PC-3 (cell line): ENCODE results near the gene BDH1. TPM values are rescaled to one million over a fixed set of nuclear protein-coding genes. Genes with fewer than 3 reads are reported as not detected.

Source experiments
- ATAC-seq: fragments of 200-7000 bp; cut with Tn5 transposase; 2 replicates; pipeline ENCODE4 v1.9.1; 2020; ENCODE audit warnings: mild to moderate bottlenecking, moderate library complexity
- BruUV-seq: library from RNA; stranded (reverse); fragments of 400-500 nt; replicated peaks from 2 replicates; lab custom pipeline; 2021; lab: Mats Ljungman, UMichigan
- CTCF ChIA-PET: fragments of 300-600 bp; sonication (Branson Sonifier 250); formaldehyde crosslinking; loops from one replicate; lab custom pipeline; 2022; ENCODE audit warnings: antibody characterized with exemption; lab: Charles Lee
- POLR2A ChIA-PET: fragments of 300-600 bp; sonication (Branson Sonifier 250); formaldehyde crosslinking; loops from one replicate; lab custom pipeline; 2022; ENCODE audit warnings: antibody characterized with exemption; ENCODE audit not compliant: unreplicated experiment; lab: Charles Lee
- DNase-seq: peaks from one replicate; pipeline ENCODE4 v3.0.0-alpha.2; 2015
- H2AFZ ChIP-seq: fragments of 300-600 bp; sonication (generic); 2 replicates; pipeline ENCODE4 v1.6.0; 2016; ENCODE audit warnings: antibody characterized with exemption, low read length
- H3F3A ChIP-seq: fragments of 300-600 bp; sonication (generic); one replicate; pipeline ENCODE4 v1.6.0; 2017; ENCODE audit warnings: antibody characterized with exemption, low read length, control low read depth, mild to moderate bottlenecking; ENCODE audit not compliant: unreplicated experiment
- H3K27ac ChIP-seq: fragments of 300-600 bp; sonication (generic); 2 replicates; pipeline ENCODE4 v1.5.1; 2016; ENCODE audit warnings: mild to moderate bottlenecking, low read length
- H3K27me3 ChIP-seq: fragments of 300-600 bp; sonication (generic); 2 replicates; pipeline ENCODE4 v1.6.1; 2016; ENCODE audit warnings: low read length, mixed read lengths
- H3K36me3 ChIP-seq: fragments of 300-600 bp; sonication (generic); 2 replicates; pipeline ENCODE4 v1.6.1; 2016; ENCODE audit warnings: low read depth, mixed run types, low read length, mixed read lengths
- H3K4me1 ChIP-seq: fragments of 300-600 bp; sonication (generic); 2 replicates; pipeline ENCODE4 v1.5.1; 2016; ENCODE audit warnings: low read length; ENCODE audit not compliant: insufficient read depth
- H3K4me2 ChIP-seq: fragments of 300-600 bp; sonication (generic); 2 replicates; pipeline ENCODE4 v1.6.0; 2016; ENCODE audit warnings: low read length
- H3K4me3 ChIP-seq: fragments of 300-600 bp; sonication (generic); 2 replicates; pipeline ENCODE4 v1.5.1; 2016; ENCODE audit warnings: mild to moderate bottlenecking, low read length, mixed read lengths
- H3K79me2 ChIP-seq: fragments of 300-600 bp; sonication (generic); 2 replicates; pipeline ENCODE4 v1.6.1; 2017; ENCODE audit warnings: low read length, mixed read lengths
- H3K9ac ChIP-seq: fragments of 300-600 bp; sonication (generic); 2 replicates; pipeline ENCODE4 v1.6.0; 2016; ENCODE audit warnings: mild to moderate bottlenecking, low read length
- H3K9me2 ChIP-seq: fragments of 300-600 bp; sonication (generic); replicated peaks from 2 replicates; pipeline ENCODE4 v1.6.1; 2016; ENCODE audit warnings: mixed run types, low read length, mixed read lengths
- H3K9me3 ChIP-seq: fragments of 300-600 bp; sonication (generic); 2 replicates; pipeline ENCODE4 v1.6.1; 2016; ENCODE audit warnings: low read length, mixed read lengths
- H4K20me1 ChIP-seq: fragments of 300-600 bp; sonication (generic); 2 replicates; pipeline ENCODE4 v1.6.1; 2016; ENCODE audit warnings: low read length, mixed read lengths
- CTCF ChIP-seq: fragments of 300-600 bp; sonication (generic); conservative IDR thresholded peaks from 2 replicates; pipeline ENCODE4 v1.5.1; 2017; ENCODE audit warnings: antibody characterized with exemption, low read depth, mild to moderate bottlenecking, low read length
- EZH2 ChIP-seq: fragments of 300-600 bp; sonication (generic); IDR thresholded peaks from one replicate; pipeline ENCODE4 v1.6.1; 2017; ENCODE audit warnings: antibody characterized with exemption, mild to moderate bottlenecking, low read length; ENCODE audit not compliant: unreplicated experiment
- EZH2phosphoT487 ChIP-seq: fragments of 300-600 bp; sonication (generic); IDR thresholded peaks from 2 replicates; pipeline ENCODE4 v1.6.1; 2018; ENCODE audit warnings: mild to moderate bottlenecking, antibody characterized with exemption, low read length, borderline replicate concordance
- intact Hi-C: fragments of 100-400 bp; cut with micrococcal nuclease; formaldehyde crosslinking; loops from 2 replicates; pipeline ENCODE4 v1.9.0; 2023
- total RNA-seq: library from RNA; depleted of rRNA; stranded (reverse); fragments of >200 nt; gene quantifications from 2 replicates; pipeline ENCODE4 v1.2.3, GENCODE V29; 2014

BDH1 gene
- total RNA-seq, 1 experiment from 2014 or later, result 10.6 TPM

- ChIA-PET POLR2A (no interaction called here), CTCF (no interaction called here)
- no peak overlapping the region for H3K27ac ChIP-seq
- intact Hi-C loops, result no loop called here
- ATAC-seq (no peak), DNase-seq (no peak)
- no peaks in the 10 kb centered on the region for H3K27me3 ChIP-seq
- 0 out of 2 replicates have a peak, but pooled peaks cover 3% of the 10 kb centered on the region for H3K36me3 ChIP-seq
- H3K9me2 ChIP-seq, result no peaks in the 10 kb centered on the region
- no peaks in the 10 kb centered on the region for H4K20me1 ChIP-seq
- H3K4me1 ChIP-seq, result no peaks in the 10 kb centered on the region
- BruUV-seq, result no TSS peak
- no peak overlapping the region for H3K4me3 ChIP-seq
- TF ChIP-seq CTCF, result no peak
- no peaks in the 10 kb centered on the region for H3K79me2 ChIP-seq
- no peaks in the 10 kb centered on the region for H3F3A ChIP-seq
- H2AFZ ChIP-seq, result no peak overlapping the region
- no peak overlapping the region for H3K9ac ChIP-seq
- H3K4me2 ChIP-seq, result no peak overlapping the region
- peaks cover 23% of the 10 kb centered on the region for H3K9me3 ChIP-seq
Observed at GRCh38 chr3:197562398-197563251, 6.9 kb upstream of the BDH1 start.

- POLR2A ChIA-PET, result no interaction called here
- TF ChIP-seq EZH2phosphoT487, result no peak
- no peak for TF ChIP-seq EZH2
- TF ChIP-seq CTCF, result no peak
- Histone ChIP-seq H3K79me2 (no peaks in the 10 kb centered on the region), H4K20me1 (no peaks in the 10 kb centered on the region), H3K9me2 (no peaks in the 10 kb centered on the region), H3K4me3 (no peak overlapping the region), H3K4me1 (no peaks in the 10 kb centered on the region), H3K4me2 (no peak overlapping the region), H3F3A (no peaks in the 10 kb centered on the region), H3K27ac (no peak overlapping the region), H2AFZ (no peak overlapping the region), H3K36me3 (0 out of 2 replicates have a peak, but pooled peaks cover 3% of the 10 kb centered on the region), H3K9me3 (peaks cover 23% of the 10 kb centered on the region), H3K27me3 (no peaks in the 10 kb centered on the region), H3K9ac (no peak overlapping the region)
- CTCF ChIA-PET, result no interaction called here
- ATAC-seq (no peak), DNase-seq (no peak)
- no TSS peak for BruUV-seq
- intact Hi-C loops, result no loop called here
Observed at GRCh38 chr3:197561926-197562325, 6.2 kb upstream of the BDH1 start.

- ATAC-seq (no peak), DNase-seq (no peak)
- Histone ChIP-seq H3F3A (no peaks in the 10 kb centered on the region), H3K9me3 (peaks cover 17% of the 10 kb centered on the region), H3K4me3 (no peak overlapping the region), H3K27me3 (no peaks in the 10 kb centered on the region), H3K4me1 (no peaks in the 10 kb centered on the region), H3K4me2 (no peak overlapping the region), H3K79me2 (no peaks in the 10 kb centered on the region), H3K27ac (no peak overlapping the region), H3K36me3 (0 out of 2 replicates have a peak, but pooled peaks cover 3% of the 10 kb centered on the region), H2AFZ (no peak overlapping the region), H4K20me1 (no peaks in the 10 kb centered on the region), H3K9ac (no peak overlapping the region), H3K9me2 (no peaks in the 10 kb centered on the region)
- no TSS peak for BruUV-seq
- intact Hi-C loops, result no loop called here
- TF ChIP-seq EZH2 (no peak), EZH2phosphoT487 (no peak), CTCF (no peak)
- POLR2A ChIA-PET, result no interaction called here
- CTCF ChIA-PET, result no interaction called here
Observed at GRCh38 chr3:197559651-197560050, 3.9 kb upstream of the BDH1 start.
